ENCODE results near the gene MEF2D.

The MEF2D gene

GRCh38 chr1:156500543-156500792, at the start of gene MEF2D:
TSS of gene MEF2D (minus strand) at chr1:156500775. CDS start at chr1:156483292, 17,483 bp downstream.
- no peak for DNase-seq

GRCh38 chr1:156550346-156550745, 49.8 kb upstream of the MEF2D start:
- DNase-seq: no peak

GRCh38 chr1:156549831-156550230, 49.3 kb upstream of the MEF2D start:
- no peak for DNase-seq

- no peak for DNase-seq
These were observed 48.8 kb upstream of the MEF2D start for GRCh38 chr1:156549390-156549789.

GRCh38 chr1:156547982-156548381, 47.4 kb upstream of the MEF2D start:
- DNase-seq: no peak

- no peak for DNase-seq
These were observed 46.9 kb upstream of the MEF2D start for GRCh38 chr1:156547434-156547833.

GRCh38 chr1:156546267-156546666, 45.7 kb upstream of the MEF2D start:
- DNase-seq: no peak

- no peak for DNase-seq
These were observed 44.1 kb upstream of the MEF2D start for GRCh38 chr1:156544592-156545102.

- no peak for DNase-seq
These were observed 42.5 kb upstream of the MEF2D start for GRCh38 chr1:156543066-156543465.

GRCh38 chr1:156540955-156541354, 40.4 kb upstream of the MEF2D start:
- no peak for DNase-seq

- no peak for DNase-seq
These were observed 39.3 kb upstream of the MEF2D start for GRCh38 chr1:156539818-156540355.

- no peak for DNase-seq
These were observed 38.3 kb upstream of the MEF2D start for GRCh38 chr1:156538711-156539440.

GRCh38 chr1:156537027-156537426, 36.5 kb upstream of the MEF2D start:
- DNase-seq: no peak

- DNase-seq: no peak
These were observed 34.0 kb upstream of the MEF2D start for GRCh38 chr1:156534424-156535060.

GRCh38 chr1:156533568-156534220, 33.1 kb upstream of the MEF2D start:
- DNase-seq: no peak

GRCh38 chr1:156532374-156532773, 31.8 kb upstream of the MEF2D start:
- no peak for DNase-seq

- DNase-seq: no peak
These were observed 29.4 kb upstream of the MEF2D start for GRCh38 chr1:156530006-156530405.

- DNase-seq: no peak
These were observed 28.4 kb upstream of the MEF2D start for GRCh38 chr1:156528875-156529425.

- no peak for DNase-seq
These were observed 27.7 kb upstream of the MEF2D start for GRCh38 chr1:156528231-156528630.

- no peak for DNase-seq
These were observed 27.0 kb upstream of the MEF2D start for GRCh38 chr1:156527584-156527983.

- DNase-seq: no peak
These were observed 25.4 kb upstream of the MEF2D start for GRCh38 chr1:156525856-156526489.

GRCh38 chr1:156525071-156525501, 24.5 kb upstream of the MEF2D start:
- no peak for DNase-seq

GRCh38 chr1:156524481-156524869, 23.9 kb upstream of the MEF2D start:
- DNase-seq: no peak

Data from NCI-H510A treated with DMSO at 0.1 percent for 48 hours (cell line).